AG10803 (cell line): ENCODE results near the gene KMT2E.

Experiments
- DNase-seq: peaks from one replicate; pipeline ENCODE4 v3.0.0; 2010; ENCODE audit warnings: low read depth
- H3K4me3 ChIP-seq: 2 replicates; pipeline ENCODE4 v1.5.1; 2011; ENCODE audit warnings: mild to moderate bottlenecking, low read length, control low read depth
- TF ChIP-seq, protein P1 (sequence below): conservative IDR thresholded peaks from 2 replicates; pipeline ENCODE4 v1.5.1; 2011; ENCODE audit warnings: mild to moderate bottlenecking, low read length, control low read depth, inconsistent platforms

Gene KMT2E

DNA sequence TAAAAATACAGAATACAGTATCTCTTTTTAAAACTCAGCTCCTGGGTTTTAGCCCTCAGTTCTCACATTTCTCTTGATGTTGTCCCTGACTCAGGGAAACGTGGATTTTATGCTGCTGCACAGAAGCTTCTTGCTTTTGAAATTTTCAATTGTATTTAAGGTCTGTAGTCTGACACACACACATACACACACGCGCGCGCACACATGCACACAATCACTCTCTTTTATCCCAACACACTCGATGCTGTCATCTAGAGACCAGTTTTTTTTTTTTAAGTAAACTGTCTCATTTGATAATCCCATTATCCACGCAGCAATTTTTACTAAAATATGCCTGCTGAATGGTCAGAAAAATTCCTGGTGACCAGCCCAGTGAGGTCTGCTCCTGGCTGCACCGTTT lies 108.6 kb downstream of the KMT2E start:
- no peak for DNase-seq
- TF ChIP-seq, protein P1, sequence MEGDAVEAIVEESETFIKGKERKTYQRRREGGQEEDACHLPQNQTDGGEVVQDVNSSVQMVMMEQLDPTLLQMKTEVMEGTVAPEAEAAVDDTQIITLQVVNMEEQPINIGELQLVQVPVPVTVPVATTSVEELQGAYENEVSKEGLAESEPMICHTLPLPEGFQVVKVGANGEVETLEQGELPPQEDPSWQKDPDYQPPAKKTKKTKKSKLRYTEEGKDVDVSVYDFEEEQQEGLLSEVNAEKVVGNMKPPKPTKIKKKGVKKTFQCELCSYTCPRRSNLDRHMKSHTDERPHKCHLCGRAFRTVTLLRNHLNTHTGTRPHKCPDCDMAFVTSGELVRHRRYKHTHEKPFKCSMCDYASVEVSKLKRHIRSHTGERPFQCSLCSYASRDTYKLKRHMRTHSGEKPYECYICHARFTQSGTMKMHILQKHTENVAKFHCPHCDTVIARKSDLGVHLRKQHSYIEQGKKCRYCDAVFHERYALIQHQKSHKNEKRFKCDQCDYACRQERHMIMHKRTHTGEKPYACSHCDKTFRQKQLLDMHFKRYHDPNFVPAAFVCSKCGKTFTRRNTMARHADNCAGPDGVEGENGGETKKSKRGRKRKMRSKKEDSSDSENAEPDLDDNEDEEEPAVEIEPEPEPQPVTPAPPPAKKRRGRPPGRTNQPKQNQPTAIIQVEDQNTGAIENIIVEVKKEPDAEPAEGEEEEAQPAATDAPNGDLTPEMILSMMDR, result no peak

DNA sequence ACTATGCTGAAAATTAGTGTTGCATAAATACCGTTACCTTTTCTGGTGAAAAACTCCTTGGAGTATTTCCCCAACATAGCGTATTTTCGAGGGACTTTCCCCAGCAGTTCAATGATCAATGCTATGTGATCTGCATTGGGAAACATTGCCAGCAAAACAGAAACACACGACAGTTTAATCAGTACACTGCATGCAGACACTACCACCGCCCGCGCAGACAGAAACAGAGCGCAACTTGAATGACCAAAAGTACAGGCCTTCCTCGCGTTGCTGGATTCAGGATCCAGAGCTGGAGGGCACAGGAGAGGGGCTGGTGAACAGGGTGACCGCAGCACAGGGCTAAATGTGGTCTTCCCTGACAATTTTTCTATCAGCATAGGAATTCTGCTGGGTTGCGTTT lies 111.7 kb downstream of the KMT2E start:
- DNase-seq, result no peak
- TF ChIP-seq, protein P1, result no peak
- H3K4me3 ChIP-seq, result no peak overlapping the region

More for the DNA sequence above, 108.6 kb downstream of the KMT2E start:
- no peak overlapping the region for H3K4me3 ChIP-seq

DNA sequence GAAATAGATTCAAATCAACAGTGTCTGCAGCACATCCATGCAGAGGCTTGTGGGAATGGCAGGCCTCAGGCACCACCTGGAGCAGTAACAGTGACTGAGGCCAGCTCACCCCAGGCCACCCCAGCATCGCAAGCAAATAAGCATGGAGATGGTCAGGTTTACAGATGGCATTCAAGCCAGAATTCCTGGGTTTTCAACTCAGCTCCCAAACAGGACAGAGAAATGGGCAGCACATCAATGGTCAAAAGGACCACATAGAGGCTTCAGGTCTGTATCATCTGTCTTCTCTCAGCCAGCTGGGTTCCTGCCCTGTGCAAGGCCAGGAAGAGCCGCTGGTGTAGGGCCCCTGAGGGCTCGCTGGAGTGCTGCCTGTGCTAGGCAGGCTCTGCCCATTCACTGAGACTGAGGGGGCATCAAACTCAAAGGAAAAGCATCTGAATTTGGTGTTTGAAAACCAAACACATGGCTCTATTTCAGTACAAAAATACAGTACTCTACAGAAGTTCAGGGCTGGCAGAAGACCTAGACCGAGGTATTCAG lies 112.5 kb downstream of the KMT2E start:
- TF ChIP-seq, protein P1, result no peak
- H3K4me3 ChIP-seq, result no peak overlapping the region
- no peak for DNase-seq

DNA sequence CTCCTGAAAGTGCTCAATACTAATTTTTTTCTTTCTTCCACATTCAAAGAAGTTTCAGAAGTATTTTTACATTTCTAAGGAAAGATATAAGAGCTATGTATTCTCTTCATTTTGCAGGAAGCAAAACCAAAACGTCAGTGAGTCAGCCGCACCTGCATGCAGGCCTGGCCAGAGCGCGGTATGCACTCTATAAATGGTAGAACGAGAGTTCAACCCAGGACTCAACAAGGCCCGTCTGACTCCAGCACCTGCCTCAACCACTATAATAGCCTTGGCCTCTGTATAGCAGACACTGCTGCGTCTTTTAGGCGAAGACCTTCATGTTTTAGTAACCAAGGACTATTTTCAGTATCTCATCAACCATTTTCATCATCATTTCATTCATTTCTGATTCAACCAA lies 113.2 kb downstream of the KMT2E start:
- DNase-seq, result no peak

DNA sequence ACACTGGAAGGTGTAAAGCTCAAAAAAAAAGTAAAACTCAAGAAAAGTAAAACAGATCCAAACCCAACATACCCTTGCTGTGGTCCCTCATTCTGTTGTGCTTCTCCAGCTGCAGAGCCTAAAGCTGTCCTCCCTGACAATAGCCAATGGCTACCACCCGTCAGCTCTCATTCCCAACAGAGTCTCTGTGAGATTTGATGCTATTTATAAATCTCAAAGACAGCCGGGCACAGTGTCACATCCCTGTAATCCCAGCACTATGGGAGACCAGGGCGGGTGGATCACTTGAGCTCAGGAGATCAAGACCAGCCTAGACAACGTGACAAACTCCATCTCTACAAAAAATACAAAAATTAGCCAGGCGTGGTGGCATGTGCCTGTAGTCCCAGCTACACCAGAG lies 116.0 kb downstream of the KMT2E start:
- H3K4me3 ChIP-seq, result no peak overlapping the region
- TF ChIP-seq, protein P1, result no peak
- no peak for DNase-seq

More for the DNA sequence above, 113.2 kb downstream of the KMT2E start:
- no peak overlapping the region for H3K4me3 ChIP-seq
- TF ChIP-seq, protein P1, result no peak

DNA sequence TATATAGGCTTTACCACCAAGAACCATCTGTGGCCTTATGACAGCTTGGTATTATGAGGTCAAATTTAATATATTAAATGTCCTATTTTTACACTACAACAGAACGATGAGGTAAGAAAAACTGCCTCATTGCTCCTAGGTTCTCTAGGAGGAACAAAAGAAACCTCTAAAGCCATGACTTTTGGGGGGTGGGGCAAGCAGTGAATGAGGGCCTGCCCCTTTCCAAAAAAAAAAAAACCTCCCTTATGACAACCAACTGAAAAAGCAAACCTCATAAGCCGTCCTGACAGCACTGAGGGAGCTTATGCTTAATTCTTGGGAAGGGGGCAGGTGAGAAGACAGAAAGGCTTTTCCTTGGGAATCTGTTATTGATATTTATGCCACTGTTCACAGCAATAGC lies 116.6 kb downstream of the KMT2E start:
- no peak overlapping the region for H3K4me3 ChIP-seq
- TF ChIP-seq, protein P1, result no peak
- no peak for DNase-seq

DNA sequence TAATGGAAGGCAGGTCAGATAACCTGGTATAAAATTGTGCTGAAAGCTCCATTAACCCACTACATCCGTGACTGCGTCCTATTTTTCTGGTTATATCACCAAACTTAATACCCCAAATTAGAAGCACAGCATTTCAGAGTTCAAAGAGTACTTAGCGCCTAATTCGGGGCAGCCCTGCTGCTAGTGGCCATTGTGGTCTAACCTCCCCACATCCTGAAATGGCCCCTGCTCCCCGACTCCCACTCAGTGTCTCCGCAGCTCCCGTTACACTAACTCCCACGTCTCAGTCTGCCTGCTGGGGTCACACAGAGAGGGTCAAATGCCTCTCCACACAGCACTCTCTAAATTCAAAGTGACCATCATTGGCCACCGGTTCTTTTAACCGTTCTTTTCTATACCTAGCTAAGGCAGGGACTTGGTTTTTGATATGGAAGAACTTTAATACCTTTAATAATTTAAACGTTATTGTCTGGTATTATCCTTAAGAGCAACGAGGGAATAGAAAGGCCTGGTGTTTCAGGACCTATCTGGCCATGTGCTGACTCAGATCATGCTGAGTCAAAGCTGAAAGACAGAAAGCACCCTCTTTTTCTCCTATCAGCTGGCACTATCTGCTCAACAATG lies 117.1 kb downstream of the KMT2E start:
- DNase-seq, result no peak
- no peak overlapping the region for H3K4me3 ChIP-seq
- TF ChIP-seq, protein P1, result no peak
